GM12878 (cell line): ENCODE measurements around the gene RARA. TPM values are rescaled to one million over a fixed set of nuclear protein-coding genes. Genes with fewer than 3 reads are reported as not detected.

Experiments
- ASH2L ChIP-seq: fragments of 300-600, 200-600 bp; sonication (generic); IDR thresholded peaks from 2 replicates; pipeline ENCODE4 v1.6.1; 2017; ENCODE audit warnings: low read depth, mild to moderate bottlenecking, borderline replicate concordance
- ATF2 ChIP-seq: IDR thresholded peaks from 2 replicates; pipeline ENCODE4 v1.6.1; 2012; ENCODE audit warnings: low read length, inconsistent platforms
- ATF3 ChIP-seq: IDR thresholded peaks from 2 replicates; pipeline ENCODE4 v1.6.1; 2011; ENCODE audit warnings: low read depth, mild to moderate bottlenecking, low read length, moderate library complexity, borderline replicate concordance; ENCODE audit errors: extremely low read depth
- CBFB ChIP-seq: IDR thresholded peaks from 2 replicates; pipeline ENCODE4 v1.6.1; 2016; ENCODE audit warnings: antibody characterized with exemption, low read depth
- ELK1 ChIP-seq: IDR thresholded peaks from 2 replicates; pipeline ENCODE4 v1.6.1; 2012; ENCODE audit warnings: low read depth, low read length, improper control_type of control experiment
- HDAC2 ChIP-seq: fragments of 200-600 bp; sonication (generic); IDR thresholded peaks from 2 replicates; pipeline ENCODE4 v1.6.1; 2017
- HDGF ChIP-seq: fragments of 450-650 bp; IDR thresholded peaks from 2 replicates; pipeline ENCODE4 v1.6.1; 2016; ENCODE audit warnings: antibody characterized with exemption
- LARP7 ChIP-seq: fragments of 450-650 bp; IDR thresholded peaks from 2 replicates; pipeline ENCODE4 v1.6.1; 2017; ENCODE audit warnings: mild to moderate bottlenecking
- MXI1 ChIP-seq: fragments of 150-350 bp; IDR thresholded peaks from 2 replicates; pipeline ENCODE4 v1.6.1; 2011; ENCODE audit warnings: low read depth, mild to moderate bottlenecking, inconsistent platforms, low read length, improper control_type of control experiment
- NFIC ChIP-seq: IDR thresholded peaks from 2 replicates; pipeline ENCODE4 v1.6.1; 2012; ENCODE audit warnings: low read depth, mild to moderate bottlenecking, inconsistent platforms, low read length, moderate library complexity
- NFYB ChIP-seq: IDR thresholded peaks from 2 replicates; pipeline ENCODE4 v1.6.1; 2011; ENCODE audit warnings: low read depth, mild to moderate bottlenecking, low read length, improper control_type of control experiment, moderate library complexity; ENCODE audit not compliant: insufficient read depth
- REST ChIP-seq: IDR thresholded peaks from 2 replicates; pipeline ENCODE4 v1.6.1; 2012; ENCODE audit warnings: mild to moderate bottlenecking, low read depth, low read length
- RUNX3 ChIP-seq: IDR thresholded peaks from 2 replicates; pipeline ENCODE4 v1.6.1; 2012; ENCODE audit warnings: low read length, inconsistent platforms
- SMAD5 ChIP-seq: IDR thresholded peaks from 2 replicates; pipeline ENCODE4 v1.6.1; 2016; ENCODE audit warnings: antibody characterized with exemption, low read depth
- SMC3 ChIP-seq: IDR thresholded peaks from 2 replicates; pipeline ENCODE4 v1.6.1; 2011; ENCODE audit warnings: low read length, improper control_type of control experiment, borderline replicate concordance
- SREBF1 ChIP-seq: IDR thresholded peaks from 2 replicates; pipeline ENCODE4 v1.6.1; 2012; ENCODE audit warnings: mild to moderate bottlenecking, low read length
- YY1 ChIP-seq: IDR thresholded peaks from 2 replicates; pipeline ENCODE4 v1.6.1; 2011; ENCODE audit warnings: low read depth, mild to moderate bottlenecking, low read length
- ZBTB11 ChIP-seq: fragments of 450-650 bp; formaldehyde crosslinking; IDR thresholded peaks from 2 replicates; pipeline ENCODE4 v1.5.0; 2022; ENCODE audit warnings: mild to moderate bottlenecking, missing genetic modification characterization
- ZNF384 ChIP-seq: IDR thresholded peaks from 2 replicates; pipeline ENCODE4 v1.6.1; 2012; ENCODE audit warnings: low read depth, mild to moderate bottlenecking, low read length, improper control_type of control experiment, borderline replicate concordance
- ZZZ3 ChIP-seq: IDR thresholded peaks from 2 replicates; pipeline ENCODE4 v1.6.1; 2011; ENCODE audit warnings: low read depth; ENCODE audit not compliant: control insufficient read depth, insufficient read length
- polyA plus RNA-seq, 11 experiments: library from polyadenylated mRNA; depleted of rRNA in 4 of 11; unstranded in 6 of 11; stranded (reverse) in 5 of 11; fragments of >200 nt; fragmentation: Nextera tagmentation in 4 of 11; fragmentation: Illumina TruSeq in 1 of 11; extraction: Ambion mirVana in 4 of 11; extraction: Trizol in 1 of 11; gene quantifications; 1 replicate in 1 of 11; 2 replicates in 10 of 11; pipeline versions ENCODE4 v1.2.1 to v1.2.3, GENCODE V29; 2011 to 2016; ENCODE audit warnings: inconsistent platforms in 2 of 11, missing spikeins in 2 of 11, low read depth in 1 of 11
- total RNA-seq, 4 experiments: library from RNA; depleted of rRNA in 3 of 4; stranded (reverse); fragments of >200 nt in 3 of 4; fragmentation: Illumina TruSeq in 1 of 4; extraction: Trizol in 1 of 4; gene quantifications; 2 replicates each; pipeline versions ENCODE4 v1.2.1 to v1.2.3, GENCODE V29; 2013 to 2021

RARA gene
- total and polyA plus RNA-seq, 10 of the 15 experiments (the other 5 are each of a cell fraction or from before 2014, with no cell fraction given) = 0.13 to 33.6 (median 13.6) TPM

- TF ChIP-seq ATF2 (no peak), SMAD5 (no peak), ATF3 (peak; percentile 68; the same call in 1 of the 2 replicates), CBFB (peak; percentile 94), NFYB (no peak), MXI1 (peak; percentile 77), HDGF (0 out of 2 replicates have a peak, but pooled peaks have one; percentile 22), REST (no peak), NFIC (no peak), ZZZ3 (no peak), ZNF384 (peak; percentile 96), LARP7 (peak; percentile 95), ELK1 (peak; percentile 63), ZBTB11 (CRISPR knock-in tag) (no peak), ASH2L (no peak), SREBF1 (no peak), YY1 (peak; percentile 72; the same call in 1 of the 2 replicates), HDAC2 (no peak), RUNX3 (no peak), SMC3 (peak; percentile 23; the same call in 1 of the 2 replicates)
Observed at GRCh38 chr17:40322358-40323315, 13.7 kb downstream of the RARA start (continued).
